GM19035 (cell line): ENCODE results near the gene MAPKAP1.

ENCODE experiments used
- ATAC-seq: cut with Tn5 transposase; IDR thresholded peaks from one replicate; pipeline ENCODE4 v1.9.1; 2021; ENCODE audit not compliant: unreplicated experiment

The MAPKAP1 gene

DNA sequence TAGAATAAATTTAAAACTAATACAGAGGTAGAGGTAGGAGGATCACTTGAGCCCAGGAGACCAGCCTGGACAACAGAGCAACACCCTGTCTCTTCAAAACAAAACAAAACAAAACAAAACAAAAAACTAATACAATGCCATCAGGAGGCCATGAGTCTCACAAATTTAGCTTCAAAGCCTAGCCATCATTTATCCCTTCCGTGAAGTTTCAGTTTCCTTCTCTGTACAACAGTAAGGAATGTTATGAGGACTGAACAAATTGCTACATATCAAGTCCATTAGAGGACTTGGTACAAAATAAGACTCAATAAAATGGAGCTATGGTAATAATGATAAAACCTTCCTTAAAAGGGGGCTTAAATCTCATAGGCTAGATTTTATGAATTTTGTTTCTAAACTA lies 60.8 kb downstream of the MAPKAP1 start:
- ATAC-seq = no peak

DNA sequence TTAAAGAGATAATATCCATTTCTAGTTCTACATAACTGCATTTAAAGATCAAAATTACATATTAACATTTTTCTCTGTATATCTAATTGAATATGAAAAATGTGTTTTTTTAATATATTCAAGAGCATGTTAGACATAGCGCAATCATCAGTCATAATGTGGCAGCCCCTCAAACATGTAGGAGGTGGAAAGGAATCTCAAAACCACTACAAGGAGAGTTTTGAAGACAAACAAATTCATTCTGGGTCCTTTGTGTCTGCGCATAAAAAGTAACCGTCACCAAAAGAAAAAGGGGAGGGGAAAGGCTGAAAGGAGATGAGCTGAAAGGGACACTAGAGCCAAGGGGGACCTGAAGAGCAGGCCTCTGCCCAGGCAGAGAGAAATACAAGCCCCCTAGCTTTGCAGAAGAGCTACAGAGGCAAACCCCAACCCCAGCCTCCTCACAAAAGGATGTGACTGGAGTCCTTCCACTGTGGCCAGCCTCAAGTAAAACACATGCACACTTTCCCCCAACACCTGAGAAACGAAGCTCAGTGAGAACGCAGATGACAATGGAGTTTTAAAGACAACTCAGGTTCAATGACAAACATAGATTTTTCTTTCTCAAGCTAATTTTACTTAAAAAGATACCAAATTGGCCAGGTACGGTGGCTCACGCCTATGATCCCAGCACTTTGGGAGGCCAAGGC lies 62.0 kb downstream of the MAPKAP1 start:
- ATAC-seq = no peak

- ATAC-seq = no peak
These were observed 64.7 kb downstream of the MAPKAP1 start for GRCh38 chr9:125642311-125642710.

- no peak for ATAC-seq
These were observed 68.0 kb downstream of the MAPKAP1 start for GRCh38 chr9:125639057-125639456.

- no peak for ATAC-seq
These were observed 68.6 kb downstream of the MAPKAP1 start for GRCh38 chr9:125638239-125639045.

GRCh38 chr9:125637241-125637640 lies 69.8 kb downstream of the MAPKAP1 start:
- no peak for ATAC-seq

- no peak for ATAC-seq
These were observed 71.1 kb downstream of the MAPKAP1 start for GRCh38 chr9:125635888-125636287.

- ATAC-seq = no peak
These were observed 72.8 kb downstream of the MAPKAP1 start for GRCh38 chr9:125634040-125634717.

- ATAC-seq = no peak
These were observed 73.8 kb downstream of the MAPKAP1 start for GRCh38 chr9:125633116-125633745.

- peak; percentile 65 for ATAC-seq
These were observed 74.5 kb downstream of the MAPKAP1 start for GRCh38 chr9:125632321-125633115.

DNA sequence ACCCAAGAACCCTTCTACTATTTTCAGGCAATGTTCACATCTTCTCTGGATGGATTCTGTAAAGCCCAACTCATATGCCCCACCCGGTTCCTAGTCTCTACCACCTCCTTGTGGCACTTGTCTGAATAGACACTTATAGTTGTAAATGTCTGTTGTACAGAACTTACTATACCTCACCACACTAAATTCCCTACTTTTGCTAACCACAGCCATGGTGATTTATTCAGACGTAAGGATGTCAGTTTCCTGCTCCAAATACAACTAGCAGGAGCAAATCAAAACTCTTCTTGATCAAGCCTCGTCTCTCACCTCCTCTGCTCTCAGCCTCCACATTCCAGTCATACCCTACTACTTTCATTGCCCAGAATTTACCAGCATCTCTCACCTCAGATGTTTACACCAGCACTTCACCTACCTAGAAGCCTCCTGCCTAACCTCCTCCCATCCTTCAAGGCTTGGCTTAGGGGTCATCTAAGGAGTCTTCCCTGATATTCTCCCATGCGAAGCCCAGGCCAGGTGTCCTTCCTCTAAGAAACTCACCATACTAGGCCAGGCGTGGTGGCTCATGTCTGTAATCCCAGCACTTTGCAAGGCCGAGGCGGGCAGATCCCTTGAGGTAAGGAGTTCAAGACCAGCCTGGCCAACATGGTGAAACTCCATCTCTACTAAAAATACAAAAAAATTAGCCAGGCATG lies 75.5 kb downstream of the MAPKAP1 start:
- ATAC-seq = no peak

DNA sequence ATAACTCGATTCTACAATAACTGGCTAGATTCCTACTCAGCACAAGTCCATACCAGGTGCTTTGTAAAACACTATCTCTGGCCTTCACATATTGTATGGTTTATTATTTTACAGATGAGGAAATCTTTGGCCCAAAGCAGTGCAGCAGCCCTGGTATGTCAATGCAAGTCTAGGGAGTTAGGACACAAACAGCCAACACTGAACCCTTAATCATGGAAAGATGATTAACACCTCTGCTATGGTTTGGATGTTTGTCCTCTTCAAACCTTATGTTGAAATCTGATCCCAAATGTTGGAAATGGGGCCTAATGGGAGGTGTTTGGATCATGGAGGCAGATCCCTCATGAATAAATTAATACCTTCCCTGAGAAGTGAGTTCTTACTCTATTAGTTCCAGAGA lies 76.6 kb downstream of the MAPKAP1 start:
- no peak for ATAC-seq

DNA sequence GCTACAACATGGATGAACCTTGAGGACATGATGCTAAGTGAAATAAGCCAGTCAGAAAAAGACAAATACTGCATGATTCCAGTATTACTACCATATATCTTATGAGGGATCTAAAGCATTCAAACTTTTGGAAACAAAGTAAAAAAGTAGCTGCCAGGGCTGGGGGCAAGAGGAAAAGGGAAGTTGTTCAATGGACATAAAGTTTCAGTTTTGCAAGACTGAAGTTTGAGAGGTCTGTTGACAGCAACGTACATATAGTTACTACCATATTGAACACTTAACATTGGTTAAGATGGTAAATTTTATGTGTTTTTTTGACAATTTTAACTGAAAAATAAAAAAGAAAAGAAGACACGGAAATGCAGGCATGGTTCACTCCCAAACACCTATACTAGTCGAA lies 77.6 kb downstream of the MAPKAP1 start:
- no peak for ATAC-seq

DNA sequence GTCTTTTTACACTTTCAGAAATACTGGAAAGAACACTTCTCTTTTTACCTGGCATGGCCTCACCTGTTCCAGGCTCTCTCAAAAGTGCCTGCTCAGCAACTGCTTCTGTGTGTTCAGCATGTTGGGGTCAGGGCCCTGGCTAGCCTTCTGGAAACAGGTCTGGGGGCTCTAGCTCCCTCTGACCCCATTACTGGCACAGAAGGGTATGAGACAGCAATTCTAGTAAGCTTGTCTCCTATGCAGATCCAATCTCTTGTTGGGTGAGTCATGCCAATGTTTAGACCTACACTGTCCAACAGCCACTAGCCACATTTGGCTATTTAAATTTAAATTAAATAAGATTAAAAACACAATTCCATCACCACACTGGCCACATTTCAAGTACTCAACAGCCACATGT lies 80.8 kb downstream of the MAPKAP1 start:
- ATAC-seq = no peak

GRCh38 chr9:125621170-125621569 lies 85.8 kb downstream of the MAPKAP1 start:
- ATAC-seq = no peak

DNA sequence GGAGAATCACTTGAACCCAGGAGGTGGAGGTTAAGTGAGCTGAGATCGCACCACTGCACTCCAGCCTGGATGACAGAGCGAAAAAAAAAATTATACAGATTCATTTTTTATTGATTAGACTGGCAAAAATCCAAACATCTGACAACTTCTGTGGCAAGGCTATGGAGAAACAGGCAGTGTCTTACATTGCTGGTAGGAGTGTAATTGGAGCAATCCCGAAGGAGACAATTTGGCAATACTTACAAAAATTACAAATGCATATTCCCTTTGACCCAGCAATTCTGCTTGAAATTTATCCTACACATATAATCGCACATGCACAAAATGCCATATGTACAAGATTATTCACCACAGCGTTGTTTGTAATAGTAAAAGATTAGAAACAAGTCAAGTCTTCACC lies 86.8 kb downstream of the MAPKAP1 start:
- no peak for ATAC-seq

GRCh38 chr9:125617087-125617486 lies 89.9 kb downstream of the MAPKAP1 start:
- ATAC-seq = no peak

GRCh38 chr9:125613141-125613540 lies 93.9 kb downstream of the MAPKAP1 start:
- ATAC-seq = no peak

DNA sequence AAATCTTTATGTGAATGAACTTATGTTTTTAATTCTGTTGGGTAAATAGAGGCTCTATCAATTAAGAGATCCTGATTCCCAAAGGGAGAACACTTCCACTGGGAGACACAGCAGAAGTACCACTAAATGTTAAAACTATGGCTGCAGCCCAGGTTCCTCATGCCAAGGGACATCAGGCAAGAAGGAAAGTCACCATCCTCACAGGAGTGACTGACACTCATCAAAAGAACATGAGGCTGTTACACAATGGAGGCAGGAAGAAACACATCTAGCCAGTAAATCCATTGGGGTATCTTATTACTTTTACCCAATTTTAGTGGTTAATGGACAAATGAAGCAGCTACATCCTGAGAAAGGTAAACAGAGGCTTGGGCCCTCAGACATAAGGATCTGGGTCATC lies 94.4 kb downstream of the MAPKAP1 start:
- no peak for ATAC-seq

- no peak for ATAC-seq
These were observed 95.8 kb downstream of the MAPKAP1 start for GRCh38 chr9:125611121-125611765.
